Measurements from ENCODE around the gene PRXL2B.

The PRXL2B gene

DNA sequence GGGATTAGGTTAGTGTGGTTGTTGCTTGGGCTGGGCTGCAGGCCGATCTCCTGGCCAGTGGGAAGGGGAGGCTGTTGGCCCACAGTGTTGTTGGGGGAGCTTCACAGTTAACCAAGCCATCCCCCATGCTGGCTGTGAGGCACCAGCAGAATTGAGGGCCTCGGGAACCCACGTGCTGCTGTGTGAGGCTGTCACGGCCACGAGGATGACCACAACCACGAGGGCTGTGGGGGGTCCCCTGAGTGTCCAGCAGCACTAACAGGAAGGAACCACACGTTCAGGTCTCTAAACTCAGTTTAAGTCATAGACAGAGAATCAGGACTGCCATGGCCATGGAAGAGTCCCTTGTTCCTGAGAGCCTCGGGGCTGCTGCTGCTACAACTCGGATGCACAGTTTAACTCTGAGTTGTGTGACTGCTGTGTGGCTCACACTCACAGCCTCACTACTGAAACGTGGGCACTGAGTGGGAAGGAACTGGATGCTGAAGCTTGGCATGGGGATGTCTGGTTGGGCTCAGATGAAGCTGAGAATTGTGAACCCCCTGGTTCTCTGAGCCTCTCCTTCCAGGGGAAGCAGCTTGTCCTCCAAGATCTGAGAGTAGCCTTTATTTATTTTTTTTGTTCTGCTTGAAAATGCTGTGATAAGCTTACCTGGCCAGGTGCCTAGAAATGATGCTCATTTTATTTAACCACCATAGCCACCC lies 51.0 kb downstream of the PRXL2B start:
- DNase-seq (ENCODE audit: low spot score), result no peak
- TF ChIP-seq, protein P1, sequence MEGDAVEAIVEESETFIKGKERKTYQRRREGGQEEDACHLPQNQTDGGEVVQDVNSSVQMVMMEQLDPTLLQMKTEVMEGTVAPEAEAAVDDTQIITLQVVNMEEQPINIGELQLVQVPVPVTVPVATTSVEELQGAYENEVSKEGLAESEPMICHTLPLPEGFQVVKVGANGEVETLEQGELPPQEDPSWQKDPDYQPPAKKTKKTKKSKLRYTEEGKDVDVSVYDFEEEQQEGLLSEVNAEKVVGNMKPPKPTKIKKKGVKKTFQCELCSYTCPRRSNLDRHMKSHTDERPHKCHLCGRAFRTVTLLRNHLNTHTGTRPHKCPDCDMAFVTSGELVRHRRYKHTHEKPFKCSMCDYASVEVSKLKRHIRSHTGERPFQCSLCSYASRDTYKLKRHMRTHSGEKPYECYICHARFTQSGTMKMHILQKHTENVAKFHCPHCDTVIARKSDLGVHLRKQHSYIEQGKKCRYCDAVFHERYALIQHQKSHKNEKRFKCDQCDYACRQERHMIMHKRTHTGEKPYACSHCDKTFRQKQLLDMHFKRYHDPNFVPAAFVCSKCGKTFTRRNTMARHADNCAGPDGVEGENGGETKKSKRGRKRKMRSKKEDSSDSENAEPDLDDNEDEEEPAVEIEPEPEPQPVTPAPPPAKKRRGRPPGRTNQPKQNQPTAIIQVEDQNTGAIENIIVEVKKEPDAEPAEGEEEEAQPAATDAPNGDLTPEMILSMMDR (IDR thresholded peaks at IDR 0.05; ENCODE audit: extremely low read depth, missing control alignments), result no peak

DNA sequence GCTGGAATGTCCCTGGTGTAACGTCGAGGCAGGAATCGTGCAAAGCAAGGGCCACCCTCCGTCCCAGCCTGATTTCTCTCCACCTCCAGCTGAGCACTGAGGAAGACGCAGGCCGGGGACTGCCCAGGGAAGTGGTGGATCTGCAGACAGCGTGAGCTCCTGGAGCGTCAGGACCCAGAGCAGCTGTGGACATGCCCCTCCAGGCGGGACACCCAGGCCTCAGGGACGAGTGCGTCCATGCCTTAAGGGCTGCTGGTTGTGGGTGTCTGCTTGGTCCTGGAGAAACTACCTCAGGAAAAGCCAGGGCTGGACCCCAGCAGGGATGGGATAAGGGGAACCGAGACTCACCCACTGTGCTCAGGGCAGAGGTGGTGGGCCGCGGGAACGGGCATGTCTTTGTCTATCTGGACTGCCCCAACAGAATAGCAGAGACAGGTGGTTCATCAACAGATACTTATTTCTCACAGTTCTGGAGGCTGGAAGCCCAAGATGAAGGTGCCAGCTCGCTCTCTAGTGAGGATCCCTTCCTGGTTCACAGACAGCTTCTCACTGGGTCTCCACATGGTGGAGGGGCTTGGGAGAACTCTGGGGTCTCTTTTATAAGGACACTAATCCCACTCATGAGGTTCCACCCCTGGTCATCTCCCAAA lies 52.0 kb downstream of the PRXL2B start:
- TF ChIP-seq, protein P1 (IDR thresholded peaks at IDR 0.05; ENCODE audit: extremely low read depth, missing control alignments), result no peak
- DNase-seq (ENCODE audit: low spot score), result no peak

DNA sequence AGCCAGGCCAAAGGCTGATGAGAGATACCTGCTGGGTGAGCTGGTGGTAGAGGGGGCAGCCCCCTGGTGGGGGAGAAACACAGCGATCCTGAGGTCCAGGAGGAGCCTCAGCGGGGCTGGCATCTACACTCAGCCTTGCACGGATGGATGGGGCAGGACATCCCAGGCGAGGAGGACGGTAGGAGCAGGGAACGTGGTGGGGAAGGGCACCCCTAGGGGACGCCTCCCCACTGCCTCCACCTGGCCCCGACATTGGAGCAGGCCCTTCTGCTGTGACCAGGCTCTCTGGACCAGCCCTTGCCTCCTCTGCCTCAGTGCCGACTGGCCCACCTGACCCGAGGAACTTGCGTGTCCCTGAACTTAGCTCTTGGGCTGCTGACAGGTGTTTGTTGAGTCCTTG lies 52.6 kb downstream of the PRXL2B start:
- TF ChIP-seq, protein P1 (IDR thresholded peaks at IDR 0.05; ENCODE audit: extremely low read depth, missing control alignments), result no peak
- DNase-seq (ENCODE audit: low spot score), result no peak

DNA sequence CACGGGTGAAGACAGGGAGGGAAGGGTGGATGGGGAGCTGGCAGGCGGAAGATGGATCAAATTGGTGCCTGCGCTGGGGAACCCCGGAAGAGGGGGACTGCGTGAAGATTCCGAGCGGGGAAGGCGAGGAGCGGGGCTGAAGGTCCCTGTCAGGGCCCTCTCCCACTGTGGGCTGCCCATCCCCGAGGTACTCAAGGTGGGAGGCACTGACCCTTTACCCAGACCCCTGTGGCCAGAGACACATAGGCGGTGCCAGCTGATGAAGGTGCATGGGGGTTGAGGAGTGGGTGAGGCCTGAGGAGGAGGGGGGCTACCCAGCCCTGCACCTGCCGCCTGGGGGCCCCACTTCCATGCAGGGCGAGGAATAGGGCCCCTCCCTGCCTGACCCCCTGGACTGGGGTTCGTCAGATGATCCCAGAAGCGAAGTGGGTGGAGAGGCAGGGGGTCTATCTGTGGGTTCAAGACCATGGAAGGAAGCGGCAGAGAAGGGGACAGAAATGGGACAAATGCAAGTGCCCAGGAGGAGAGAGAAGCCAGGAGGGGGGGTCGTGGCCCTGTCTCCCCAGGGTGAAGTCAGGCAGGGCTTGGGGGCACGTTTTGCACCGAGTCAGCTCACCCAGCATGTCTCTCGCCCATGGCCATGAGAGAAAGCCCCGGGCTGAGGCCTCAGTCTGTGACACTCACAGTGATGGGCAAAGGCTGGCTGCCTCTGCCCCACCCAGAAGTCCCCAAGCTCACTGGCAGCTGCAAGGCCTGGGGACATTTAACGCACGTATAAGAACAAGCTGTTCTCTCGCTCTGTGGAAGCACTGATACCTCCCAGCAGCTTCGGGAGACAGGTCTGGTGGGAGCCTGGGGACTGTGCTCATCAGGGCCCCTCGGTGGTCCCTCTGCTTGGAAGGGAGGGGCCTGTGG lies 53.3 kb downstream of the PRXL2B start:
- no peak for DNase-seq (ENCODE audit: low spot score)
- TF ChIP-seq, protein P1 (IDR thresholded peaks at IDR 0.05; ENCODE audit: extremely low read depth, missing control alignments), result no peak

DNA sequence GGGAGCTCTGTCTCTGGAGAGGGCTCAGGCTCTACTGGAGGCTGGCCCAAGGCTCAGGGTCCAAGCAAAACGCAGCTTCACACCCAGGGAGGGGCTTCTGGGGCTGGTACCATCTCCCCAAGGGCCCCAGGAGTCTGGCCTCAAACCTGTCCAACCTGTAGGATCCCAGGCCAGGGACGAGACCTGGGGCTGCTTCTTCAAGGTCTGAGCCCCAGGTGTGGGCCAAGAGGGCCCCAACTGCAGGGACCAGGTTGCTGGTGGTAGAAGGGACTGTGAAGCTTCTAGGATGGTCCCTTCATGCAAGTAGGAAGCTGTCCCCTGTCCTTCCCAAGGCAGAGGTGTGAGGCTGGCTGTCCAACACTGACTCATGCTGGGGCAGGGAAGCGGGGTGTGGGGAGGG lies 54.0 kb downstream of the PRXL2B start:
- TF ChIP-seq, protein P1 (IDR thresholded peaks at IDR 0.05; ENCODE audit: extremely low read depth, missing control alignments), result no peak
- DNase-seq (ENCODE audit: low spot score), result no peak
